Measurements from ENCODE around the gene CCNY.

DNA sequence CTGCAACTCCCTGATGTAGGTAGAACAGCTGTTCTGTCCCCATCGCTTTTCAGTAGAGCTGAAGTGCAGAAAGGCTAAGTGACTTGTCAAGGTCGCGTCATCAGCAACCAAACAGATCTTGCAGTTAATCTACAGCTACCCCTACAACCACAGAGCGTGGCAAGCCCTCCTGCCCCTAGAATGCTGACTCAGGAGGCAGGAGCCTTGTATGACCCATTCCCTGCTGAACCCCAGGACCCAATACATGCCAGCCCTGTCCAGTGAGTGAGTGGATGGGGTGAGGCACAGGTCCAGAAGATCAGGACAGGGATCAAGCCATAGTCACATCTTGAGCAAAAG, 242.3 kb downstream of the CCNY start:
- TF ChIP-seq CTCF (IDR thresholded peaks at IDR 0.05) (no peak), POLR2A (IDR thresholded peaks at IDR 0.05) (no peak)
